GM21360 (cell line): ENCODE data around the gene MADCAM1.

ENCODE experiments used
- ATAC-seq: cut with Tn5 transposase; IDR thresholded peaks from one replicate; pipeline ENCODE4 v1.9.1; 2021; ENCODE audit warnings: mild to moderate bottlenecking, moderate library complexity; ENCODE audit not compliant: unreplicated experiment

MADCAM1 gene

DNA sequence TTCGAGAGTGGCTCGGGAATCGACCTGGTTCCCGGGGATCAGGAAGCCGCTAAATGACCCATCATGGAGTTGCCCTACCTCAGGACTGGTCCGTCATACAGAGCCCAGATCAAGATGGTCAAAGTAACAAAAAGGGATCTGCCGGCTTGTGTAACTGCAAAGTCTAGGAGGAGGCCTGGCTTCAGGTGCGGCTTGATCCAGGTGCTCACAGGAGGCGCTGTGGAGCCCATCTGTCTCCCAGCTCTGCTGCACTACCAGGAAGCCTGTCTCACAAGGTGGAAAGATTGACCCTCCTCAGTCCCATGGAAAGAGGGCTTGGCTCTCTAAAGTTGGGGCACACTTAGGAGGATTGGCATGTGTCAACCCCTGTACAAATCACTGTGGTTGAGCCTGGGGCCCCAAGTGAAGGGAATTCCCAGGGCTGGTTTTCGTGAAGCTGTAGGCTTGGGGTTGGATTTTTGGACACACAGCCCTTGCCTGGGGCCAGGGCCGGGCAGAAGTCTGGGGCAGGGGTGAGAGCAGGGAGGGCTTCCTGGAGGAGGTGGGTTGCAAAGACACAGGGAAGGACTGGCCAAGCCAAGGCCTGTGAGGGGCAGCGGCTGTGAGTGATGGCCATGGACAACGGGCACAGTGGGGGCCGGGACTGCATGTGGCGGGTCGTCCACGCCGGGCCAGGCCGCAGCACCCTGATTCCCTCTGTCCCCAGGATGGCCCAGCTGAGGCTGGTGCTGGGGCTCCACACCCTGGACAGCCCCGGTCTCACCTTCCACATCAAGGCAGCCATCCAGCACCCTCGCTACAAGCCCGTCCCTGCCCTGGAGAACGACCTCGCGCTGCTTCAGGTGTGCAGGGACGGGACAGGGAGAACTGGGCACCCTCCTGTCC, 51.8 kb downstream of the MADCAM1 start:
- ATAC-seq, result no peak

GRCh38 chr19:548886-549830, 52.9 kb downstream of the MADCAM1 start:
- ATAC-seq, result no peak

GRCh38 chr19:554817-555216, 58.5 kb downstream of the MADCAM1 start:
- no peak for ATAC-seq
